Inferior parietal cortex (tissue), 1 donor: ENCODE measurements around the gene KRTAP10-6.
"Not testable (repeated sequence)": the region's sequence is repeated elsewhere in the genome, so short reads cannot be mapped to it uniquely, and the experiment has no call there.

Source experiments
- DNase-seq: peaks from one replicate; pipeline ENCODE4 v3.0.0-alpha.2; 2016; ENCODE audit errors: extremely low spot score

The KRTAP10-6 gene

DNA sequence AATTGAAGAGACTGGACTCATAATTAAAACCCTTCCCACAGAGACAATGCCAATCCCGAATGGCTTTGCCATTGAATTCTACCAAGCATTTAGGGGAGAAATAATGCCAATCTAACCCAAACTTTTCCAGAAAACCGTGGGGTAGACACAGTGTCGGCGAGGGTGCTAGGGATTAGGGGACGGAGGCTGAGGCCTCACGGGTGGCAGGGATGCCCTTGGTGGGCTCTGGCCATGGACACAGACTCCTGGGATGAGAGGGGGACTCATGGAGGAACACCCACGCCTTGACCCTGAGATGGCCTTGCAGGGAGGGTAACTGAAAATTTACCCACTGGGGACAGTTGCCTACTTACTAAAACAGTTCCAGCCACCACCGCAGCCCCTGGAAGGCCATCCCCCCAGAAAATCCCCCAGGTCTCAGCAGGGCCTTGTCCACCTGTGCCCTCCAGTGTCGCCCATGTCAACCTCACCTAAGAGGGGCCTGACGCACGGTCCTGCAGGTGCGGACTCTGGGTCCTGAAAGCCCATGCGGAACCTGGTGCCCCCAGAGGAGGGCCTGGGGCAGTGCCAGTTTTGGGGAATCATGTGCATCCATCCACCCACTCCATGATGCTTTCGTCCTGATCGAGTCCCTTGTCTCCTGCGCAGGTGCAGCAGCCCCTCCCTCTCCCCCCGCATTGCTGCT, 13.8 kb downstream of the KRTAP10-6 start:
- DNase-seq, result no peak

- DNase-seq, result no peak
Measured at GRCh38 chr21:44576025-44576420, 16.3 kb downstream of the KRTAP10-6 start.

- no peak for DNase-seq
Measured at GRCh38 chr21:44575307-44576024, 16.8 kb downstream of the KRTAP10-6 start.

DNA sequence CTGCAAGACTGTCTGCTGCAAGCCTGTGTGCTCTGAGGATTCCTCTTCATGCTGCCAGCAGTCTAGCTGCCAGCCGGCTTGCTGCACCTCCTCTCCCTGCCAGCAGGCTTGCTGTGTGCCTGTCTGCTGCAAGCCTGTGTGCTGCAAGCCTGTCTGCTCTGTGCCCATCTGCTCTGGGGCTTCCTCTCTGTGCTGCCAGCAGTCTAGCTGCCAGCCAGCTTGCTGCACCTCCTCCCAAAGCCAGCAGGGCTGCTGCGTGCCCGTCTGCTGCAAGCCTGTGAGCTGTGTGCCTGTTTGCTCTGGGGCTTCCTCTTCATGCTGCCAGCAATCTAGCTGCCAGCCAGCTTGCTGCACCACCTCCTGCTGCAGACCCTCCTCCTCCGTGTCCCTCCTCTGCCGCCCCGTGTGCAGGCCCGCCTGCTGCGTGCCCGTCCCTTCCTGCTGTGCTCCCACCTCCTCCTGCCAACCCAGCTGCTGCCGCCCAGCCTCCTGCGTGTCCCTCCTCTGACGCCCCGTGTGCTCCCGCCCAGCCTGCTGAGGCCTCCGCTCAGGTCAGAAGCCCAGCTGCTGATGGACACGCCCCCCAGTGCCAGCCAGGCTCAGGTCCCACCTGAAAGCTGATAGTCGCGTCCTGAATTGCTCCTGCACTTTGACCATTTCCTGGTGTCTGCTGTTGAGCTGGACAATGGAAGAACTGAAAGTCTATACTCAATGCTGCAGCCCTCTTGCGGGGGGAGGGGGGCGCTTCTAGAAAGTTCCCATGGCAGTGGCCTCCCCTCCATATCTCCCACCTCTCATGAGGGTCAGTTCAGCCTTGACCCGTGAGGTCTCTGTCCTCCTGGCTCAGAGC, 17.6 kb downstream of the KRTAP10-6 start:
- no peak for DNase-seq

DNA sequence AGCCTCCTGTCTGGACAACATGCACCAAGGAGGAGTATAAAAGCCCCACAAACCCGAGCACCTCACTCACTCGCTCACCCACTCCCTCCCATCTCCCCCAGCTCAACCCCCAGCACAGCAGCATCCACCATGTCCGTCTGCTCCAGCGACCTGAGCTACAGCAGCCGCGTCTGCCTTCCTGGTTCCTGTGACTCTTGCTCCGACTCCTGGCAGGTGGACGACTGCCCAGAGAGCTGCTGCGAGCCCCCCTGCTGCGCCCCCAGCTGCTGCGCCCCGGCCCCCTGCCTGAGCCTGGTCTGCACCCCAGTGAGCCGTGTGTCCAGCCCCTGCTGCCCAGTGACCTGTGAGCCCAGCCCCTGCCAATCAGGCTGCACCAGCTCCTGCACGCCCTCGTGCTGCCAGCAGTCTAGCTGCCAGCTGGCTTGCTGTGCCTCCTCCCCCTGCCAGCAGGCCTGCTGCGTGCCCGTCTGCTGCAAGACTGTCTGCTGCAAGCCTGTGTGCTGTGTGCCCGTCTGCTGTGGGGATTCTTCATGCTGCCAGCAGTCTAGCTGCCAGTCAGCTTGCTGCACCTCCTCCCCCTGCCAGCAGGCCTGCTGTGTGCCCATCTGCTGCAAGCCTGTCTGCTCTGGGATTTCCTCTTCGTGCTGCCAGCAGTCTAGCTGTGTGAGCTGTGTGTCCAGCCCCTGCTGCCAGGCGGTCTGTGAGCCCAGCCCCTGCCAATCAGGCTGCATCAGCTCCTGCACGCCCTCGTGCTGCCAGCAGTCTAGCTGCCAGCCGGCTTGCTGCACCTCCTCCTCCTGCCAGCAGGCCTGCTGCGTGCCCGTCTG, 18.5 kb downstream of the KRTAP10-6 start, which contains the start of gene KRTAP10-4:
TSS of gene KRTAP10-4 (plus strand) at position 100 of the 827 bp plus-strand sequence. CDS start at position 130, 30 bp downstream.
- not testable (repeated sequence) for DNase-seq

GRCh38 chr21:44572959-44573583, 19.2 kb downstream of the KRTAP10-6 start:
- no peak for DNase-seq

GRCh38 chr21:44571844-44572782, 20.2 kb downstream of the KRTAP10-6 start:
- no peak for DNase-seq

- DNase-seq, result no peak
Measured at GRCh38 chr21:44571296-44571695, 21.0 kb downstream of the KRTAP10-6 start.

GRCh38 chr21:44569861-44570517, 22.3 kb downstream of the KRTAP10-6 start:
- DNase-seq, result no peak

GRCh38 chr21:44568667-44569556, 23.4 kb downstream of the KRTAP10-6 start:
- no peak for DNase-seq

DNA sequence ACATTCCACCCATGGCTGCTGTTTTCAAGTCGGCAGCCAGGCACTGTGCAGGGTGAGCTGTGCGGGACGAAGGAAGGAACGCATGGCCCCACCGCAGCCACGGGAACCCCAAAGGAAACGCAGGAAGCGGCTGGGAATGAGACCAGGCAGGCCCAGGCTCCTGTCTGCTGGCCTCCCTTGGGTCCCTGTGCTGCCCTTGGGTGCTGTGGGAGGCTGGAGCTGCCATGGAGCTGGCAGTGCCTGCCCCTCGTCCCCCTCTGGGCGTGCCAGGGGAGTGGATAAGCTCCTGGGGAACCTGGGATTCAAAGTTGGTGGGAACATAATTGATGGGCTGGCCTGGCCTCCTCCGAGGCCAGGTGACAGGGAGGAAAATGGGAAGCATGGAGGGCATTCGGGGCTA, 24.0 kb downstream of the KRTAP10-6 start:
- DNase-seq, result no peak

- DNase-seq, result no peak
Measured at GRCh38 chr21:44567481-44568171, 24.7 kb downstream of the KRTAP10-6 start.

DNA sequence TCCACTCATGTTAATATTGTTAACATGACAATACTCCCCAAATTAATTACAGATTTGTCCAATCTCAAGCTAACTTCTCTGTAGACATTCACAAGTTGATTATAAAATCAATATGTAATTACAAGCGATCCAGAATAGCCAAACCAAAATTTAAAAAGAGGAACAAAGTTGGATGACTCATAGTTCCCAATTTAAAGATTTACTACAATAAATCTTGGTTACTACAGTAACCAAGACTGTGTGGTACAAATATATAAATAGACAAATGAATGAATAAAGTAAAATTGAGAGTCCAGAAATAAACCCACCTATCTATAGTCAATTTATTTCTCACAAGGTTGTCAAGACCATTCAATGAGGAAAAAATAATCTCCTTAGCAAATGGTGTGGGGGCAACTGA, 25.9 kb downstream of the KRTAP10-6 start:
- no peak for DNase-seq

DNA sequence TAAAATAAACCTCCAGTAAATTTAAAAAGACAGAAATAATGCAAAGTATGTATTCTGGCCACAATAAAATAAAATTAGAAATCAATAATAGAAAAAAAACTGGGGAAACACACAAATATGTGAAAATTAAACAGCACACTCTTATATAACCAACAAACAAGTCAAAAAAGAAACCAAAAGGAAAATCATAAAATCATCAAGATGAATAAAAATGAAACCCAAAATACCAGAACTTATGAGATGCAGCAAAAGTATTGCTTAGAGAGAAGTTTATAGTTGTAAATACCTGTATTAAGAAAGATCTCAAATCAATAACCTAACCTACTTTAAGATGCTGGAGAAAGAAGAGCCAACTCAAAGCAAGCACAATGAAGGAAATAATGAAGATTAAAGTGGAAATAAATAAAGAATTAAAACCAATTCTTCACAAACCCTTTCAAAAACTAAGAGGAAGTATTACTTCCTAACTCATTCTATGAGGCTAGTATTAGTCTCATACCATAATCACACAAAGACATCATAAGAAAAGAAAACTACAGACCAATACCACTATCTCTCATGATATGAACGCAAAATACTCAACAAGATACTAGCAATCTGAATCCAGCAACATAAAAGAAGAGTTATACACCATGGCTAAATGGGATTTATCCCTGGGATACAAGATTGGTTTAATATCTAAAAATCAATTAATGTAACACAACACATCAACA, 27.3 kb downstream of the KRTAP10-6 start:
- DNase-seq, result no peak

GRCh38 chr21:44564099-44564498, 28.2 kb downstream of the KRTAP10-6 start:
- no peak for DNase-seq

GRCh38 chr21:44558695-44559094, 33.6 kb downstream of the KRTAP10-6 start, which contains the start of gene KRTAP10-3:
Gene KRTAP10-3, minus strand, starts transcription at chr21:44558795. Its CDS starts 80 bp downstream, at chr21:44558715.
- DNase-seq, result no peak

GRCh38 chr21:44558329-44558675, 34.0 kb downstream of the KRTAP10-6 start:
- not testable (repeated sequence) for DNase-seq
